Measurements from ENCODE around the gene SMAD3. TPM values are rescaled to one million over a fixed set of nuclear protein-coding genes. Genes with fewer than 3 reads are reported as not detected.
A peak's percentile ranks its signal among the peaks of the same experiment; 100 is the strongest.

The SMAD3 gene
- total RNA-seq, 1 experiment from 2014 or later: 89.2 TPM

DNA sequence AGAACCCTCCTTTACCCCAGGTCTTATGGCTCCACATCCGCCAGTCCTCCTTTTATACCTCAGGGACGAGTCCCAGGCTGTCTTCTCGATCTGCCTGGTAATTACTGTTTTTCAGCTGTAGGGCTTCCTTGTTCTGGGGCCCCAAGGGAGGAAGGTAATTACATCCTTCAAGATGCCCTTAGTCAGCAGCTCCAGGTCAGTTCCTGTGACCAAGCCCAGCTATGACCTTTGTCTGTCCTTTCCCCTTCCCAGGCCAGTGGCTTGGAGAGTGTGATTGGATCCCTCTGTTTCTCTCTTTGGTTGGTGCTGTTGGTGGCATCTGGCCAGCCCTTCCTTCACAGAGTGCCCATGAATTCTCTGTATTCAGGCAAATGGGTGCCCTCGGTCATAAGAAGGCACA, 96.5 kb downstream of the SMAD3 start:
- ATAC-seq (peak; percentile 16; the same call in 1 of the 2 replicates), DNase-seq (ENCODE audit: low read depth, low spot score) (no peak)
- ChIA-PET RAD21 (ENCODE audit: low non-redundant PET in 1 of 2, low total read pairs in 2 of 2, uncharacterized antibody in 2 of 2, unreplicated experiment in 2 of 2) (no interaction called here), POLR2A (interaction anchor here (1.2 kb wide), 1 partner anchor 138 kb away, joined by 3 read pairs; no protein-coding TSS in a partner anchor), CTCF (no interaction called here)
- H3K9me2 ChIP-seq (ENCODE audit: insufficient read depth): no peaks in the 10 kb centered on the region
- intact Hi-C loops (cut with micrococcal nuclease): no loop called here
- peaks cover 16 to 91% of the 10 kb centered on the region in 2 experiments for H3K4me1 ChIP-seq (ENCODE audit: control insufficient read depth in 1 of 2, insufficient read depth in 2 of 2, low read length in 2 of 2)
- no peaks in the 10 kb centered on the region for H3K9me3 ChIP-seq (ENCODE audit: control insufficient read depth in 1 of 2, insufficient read depth in 1 of 2, low read depth in 1 of 2, low read length in 2 of 2)
- H3K27me3 ChIP-seq (ENCODE audit: insufficient read depth, low read length): no peaks in the 10 kb centered on the region
- H3K4me2 ChIP-seq (ENCODE audit: low read length): peak overlapping the region; percentile 15
- no peak overlapping the region for H3K4me3 ChIP-seq (replicated peaks in 1 of 2; ENCODE audit: low read depth in 1 of 2, low read length in 2 of 2)
- no peak overlapping the region for H3K27ac ChIP-seq (ENCODE audit: low read depth, low read length)
- TF ChIP-seq, protein P1, sequence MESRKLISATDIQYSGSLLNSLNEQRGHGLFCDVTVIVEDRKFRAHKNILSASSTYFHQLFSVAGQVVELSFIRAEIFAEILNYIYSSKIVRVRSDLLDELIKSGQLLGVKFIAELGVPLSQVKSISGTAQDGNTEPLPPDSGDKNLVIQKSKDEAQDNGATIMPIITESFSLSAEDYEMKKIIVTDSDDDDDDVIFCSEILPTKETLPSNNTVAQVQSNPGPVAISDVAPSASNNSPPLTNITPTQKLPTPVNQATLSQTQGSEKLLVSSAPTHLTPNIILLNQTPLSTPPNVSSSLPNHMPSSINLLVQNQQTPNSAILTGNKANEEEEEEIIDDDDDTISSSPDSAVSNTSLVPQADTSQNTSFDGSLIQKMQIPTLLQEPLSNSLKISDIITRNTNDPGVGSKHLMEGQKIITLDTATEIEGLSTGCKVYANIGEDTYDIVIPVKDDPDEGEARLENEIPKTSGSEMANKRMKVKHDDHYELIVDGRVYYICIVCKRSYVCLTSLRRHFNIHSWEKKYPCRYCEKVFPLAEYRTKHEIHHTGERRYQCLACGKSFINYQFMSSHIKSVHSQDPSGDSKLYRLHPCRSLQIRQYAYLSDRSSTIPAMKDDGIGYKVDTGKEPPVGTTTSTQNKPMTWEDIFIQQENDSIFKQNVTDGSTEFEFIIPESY (IDR thresholded peaks at IDR 0.05; ENCODE audit: extremely low read depth, insufficient replicate concordance, low read length): no peak
- no peak for TF ChIP-seq SRF (IDR thresholded peaks at IDR 0.05; ENCODE audit: low read depth)
- no peak for TF ChIP-seq POLR2A (IDR thresholded peaks at IDR 0.05; ENCODE audit: borderline replicate concordance, extremely low read depth, insufficient read depth, insufficient read length)
- no peak for TF ChIP-seq POLR2AphosphoS5 (IDR thresholded peaks at IDR 0.05; ENCODE audit: low read depth, low read length)
- TF ChIP-seq SIN3A (IDR thresholded peaks at IDR 0.05; ENCODE audit: low read depth): no peak
- TF ChIP-seq, protein P2, sequence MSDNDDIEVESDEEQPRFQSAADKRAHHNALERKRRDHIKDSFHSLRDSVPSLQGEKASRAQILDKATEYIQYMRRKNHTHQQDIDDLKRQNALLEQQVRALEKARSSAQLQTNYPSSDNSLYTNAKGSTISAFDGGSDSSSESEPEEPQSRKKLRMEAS (IDR thresholded peaks at IDR 0.05): no peak
- TF ChIP-seq FOSL1 (IDR thresholded peaks at IDR 0.05; ENCODE audit: low read depth): no peak
- TF ChIP-seq TCF7L2 (IDR thresholded peaks at IDR 0.05; ENCODE audit: borderline replicate concordance, extremely low read depth, insufficient read depth, insufficient read length): no peak
- no peak for TF ChIP-seq ZNF274 (IDR thresholded peaks at IDR 0.05; ENCODE audit: low read depth, low read length)
- TF ChIP-seq, protein P3, sequence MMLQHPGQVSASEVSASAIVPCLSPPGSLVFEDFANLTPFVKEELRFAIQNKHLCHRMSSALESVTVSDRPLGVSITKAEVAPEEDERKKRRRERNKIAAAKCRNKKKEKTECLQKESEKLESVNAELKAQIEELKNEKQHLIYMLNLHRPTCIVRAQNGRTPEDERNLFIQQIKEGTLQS (IDR thresholded peaks at IDR 0.05): no peak
- TF ChIP-seq ELF1 (IDR thresholded peaks at IDR 0.05; ENCODE audit: borderline replicate concordance, low read depth): no peak
- TF ChIP-seq, protein P4, sequence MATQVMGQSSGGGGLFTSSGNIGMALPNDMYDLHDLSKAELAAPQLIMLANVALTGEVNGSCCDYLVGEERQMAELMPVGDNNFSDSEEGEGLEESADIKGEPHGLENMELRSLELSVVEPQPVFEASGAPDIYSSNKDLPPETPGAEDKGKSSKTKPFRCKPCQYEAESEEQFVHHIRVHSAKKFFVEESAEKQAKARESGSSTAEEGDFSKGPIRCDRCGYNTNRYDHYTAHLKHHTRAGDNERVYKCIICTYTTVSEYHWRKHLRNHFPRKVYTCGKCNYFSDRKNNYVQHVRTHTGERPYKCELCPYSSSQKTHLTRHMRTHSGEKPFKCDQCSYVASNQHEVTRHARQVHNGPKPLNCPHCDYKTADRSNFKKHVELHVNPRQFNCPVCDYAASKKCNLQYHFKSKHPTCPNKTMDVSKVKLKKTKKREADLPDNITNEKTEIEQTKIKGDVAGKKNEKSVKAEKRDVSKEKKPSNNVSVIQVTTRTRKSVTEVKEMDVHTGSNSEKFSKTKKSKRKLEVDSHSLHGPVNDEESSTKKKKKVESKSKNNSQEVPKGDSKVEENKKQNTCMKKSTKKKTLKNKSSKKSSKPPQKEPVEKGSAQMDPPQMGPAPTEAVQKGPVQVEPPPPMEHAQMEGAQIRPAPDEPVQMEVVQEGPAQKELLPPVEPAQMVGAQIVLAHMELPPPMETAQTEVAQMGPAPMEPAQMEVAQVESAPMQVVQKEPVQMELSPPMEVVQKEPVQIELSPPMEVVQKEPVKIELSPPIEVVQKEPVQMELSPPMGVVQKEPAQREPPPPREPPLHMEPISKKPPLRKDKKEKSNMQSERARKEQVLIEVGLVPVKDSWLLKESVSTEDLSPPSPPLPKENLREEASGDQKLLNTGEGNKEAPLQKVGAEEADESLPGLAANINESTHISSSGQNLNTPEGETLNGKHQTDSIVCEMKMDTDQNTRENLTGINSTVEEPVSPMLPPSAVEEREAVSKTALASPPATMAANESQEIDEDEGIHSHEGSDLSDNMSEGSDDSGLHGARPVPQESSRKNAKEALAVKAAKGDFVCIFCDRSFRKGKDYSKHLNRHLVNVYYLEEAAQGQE (IDR thresholded peaks at IDR 0.05; ENCODE audit: low read depth): no peak
- TF ChIP-seq CBX3 (IDR thresholded peaks at IDR 0.05; ENCODE audit: low read depth): no peak
- no peak for TF ChIP-seq SP1 (IDR thresholded peaks at IDR 0.05; ENCODE audit: low read depth)
- H2AFZ ChIP-seq (ENCODE audit: low read depth, low read length, poor library complexity, severe bottlenecking): no peak overlapping the region
- H4K20me1 ChIP-seq (ENCODE audit: insufficient read depth): no peaks in the 10 kb centered on the region
- BruUV-seq (replicated peaks): no TSS peak
- H3K79me2 ChIP-seq (ENCODE audit: insufficient read depth, low read length): peaks cover 93% of the 10 kb centered on the region
- H3K36me3 ChIP-seq (ENCODE audit: control insufficient read depth in 1 of 2, insufficient read depth in 2 of 2, low read length in 2 of 2): peaks cover 0 to 25% of the 10 kb centered on the region in 2 experiments; a peak in 2 of 4 replicates
- H3K9ac ChIP-seq (ENCODE audit: low read length): peak overlapping the region; percentile 32; the same call in 1 of the 2 replicates
